NCI-H524 (cell line): Measurements from ENCODE around the gene ISM1.

Experiments
- DNase-seq, 2 experiments: peaks; one replicate each; lab custom pipeline; 2025; lab: John Stamatoyannopoulos, UW

ISM1 gene

DNA sequence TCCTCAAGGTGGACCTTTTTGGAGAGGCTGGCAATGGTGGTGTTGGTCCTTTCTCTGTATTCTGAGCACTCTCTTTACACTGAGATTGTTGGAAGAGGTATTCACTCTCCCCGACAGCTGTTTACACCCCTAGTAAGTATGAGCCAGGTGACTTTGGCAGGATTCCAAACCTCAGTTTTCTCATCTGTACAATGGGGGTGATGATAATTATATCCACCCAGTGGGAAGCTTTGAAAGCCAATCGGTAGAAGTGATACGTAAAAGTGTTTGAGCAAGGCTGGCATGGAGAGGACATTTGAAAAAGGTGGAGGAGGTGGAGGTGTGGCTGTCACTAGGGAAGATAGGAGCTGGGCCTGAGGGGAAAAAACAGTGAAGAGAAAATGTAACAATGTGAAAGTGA is 35.5 kb downstream of the ISM1 start:
- no peak for DNase-seq

DNA sequence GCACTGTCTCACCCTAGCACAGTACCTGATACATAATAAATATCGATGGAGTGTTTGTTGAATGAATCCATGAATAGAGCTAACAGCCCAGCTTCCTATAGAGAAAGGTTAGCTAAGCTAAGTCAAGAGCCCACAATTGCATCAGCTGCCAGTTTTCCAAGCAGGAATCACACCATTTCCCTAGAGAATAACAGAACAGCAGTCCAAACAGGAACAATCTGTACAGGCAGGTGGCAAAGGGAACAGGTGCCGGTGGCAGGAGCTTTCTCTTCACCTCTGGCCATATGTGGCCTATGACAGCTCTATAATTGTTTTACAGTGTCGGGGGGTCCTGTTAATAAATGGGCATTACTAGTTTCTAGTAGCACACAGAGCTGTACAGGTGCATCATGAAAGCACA is 38.8 kb downstream of the ISM1 start:
- peak; percentile 71 to 90 for DNase-seq

DNA sequence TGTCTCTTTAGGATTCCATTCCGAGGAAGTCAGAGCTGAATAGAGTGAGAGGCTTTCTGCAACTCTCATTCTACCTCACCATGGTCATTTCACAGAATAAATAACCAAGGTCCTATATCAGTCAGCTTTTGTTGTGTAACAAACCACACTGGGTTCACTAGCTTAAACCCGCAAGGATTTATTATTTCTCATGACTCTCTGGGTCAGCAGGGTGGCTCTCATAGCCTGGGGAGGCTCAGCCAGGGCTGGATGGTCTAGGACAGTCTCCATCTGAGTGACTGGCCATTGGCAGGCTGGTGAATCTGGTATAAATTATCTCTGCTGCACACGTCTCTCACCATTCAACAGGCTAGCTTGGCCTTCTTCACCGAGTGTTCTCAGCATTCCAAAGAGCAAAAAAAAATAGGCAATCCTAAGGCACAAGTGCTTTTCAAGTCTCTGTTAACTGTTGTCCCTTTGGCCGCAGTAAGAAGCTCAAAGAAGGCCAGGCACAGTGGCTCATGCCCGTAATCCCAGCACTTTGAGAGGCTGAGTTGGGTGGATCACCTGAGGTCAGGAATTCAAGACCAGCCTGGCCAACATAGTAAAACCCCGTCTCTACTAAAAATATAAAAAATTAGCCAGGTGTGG is 39.7 kb downstream of the ISM1 start:
- no peak for DNase-seq

DNA sequence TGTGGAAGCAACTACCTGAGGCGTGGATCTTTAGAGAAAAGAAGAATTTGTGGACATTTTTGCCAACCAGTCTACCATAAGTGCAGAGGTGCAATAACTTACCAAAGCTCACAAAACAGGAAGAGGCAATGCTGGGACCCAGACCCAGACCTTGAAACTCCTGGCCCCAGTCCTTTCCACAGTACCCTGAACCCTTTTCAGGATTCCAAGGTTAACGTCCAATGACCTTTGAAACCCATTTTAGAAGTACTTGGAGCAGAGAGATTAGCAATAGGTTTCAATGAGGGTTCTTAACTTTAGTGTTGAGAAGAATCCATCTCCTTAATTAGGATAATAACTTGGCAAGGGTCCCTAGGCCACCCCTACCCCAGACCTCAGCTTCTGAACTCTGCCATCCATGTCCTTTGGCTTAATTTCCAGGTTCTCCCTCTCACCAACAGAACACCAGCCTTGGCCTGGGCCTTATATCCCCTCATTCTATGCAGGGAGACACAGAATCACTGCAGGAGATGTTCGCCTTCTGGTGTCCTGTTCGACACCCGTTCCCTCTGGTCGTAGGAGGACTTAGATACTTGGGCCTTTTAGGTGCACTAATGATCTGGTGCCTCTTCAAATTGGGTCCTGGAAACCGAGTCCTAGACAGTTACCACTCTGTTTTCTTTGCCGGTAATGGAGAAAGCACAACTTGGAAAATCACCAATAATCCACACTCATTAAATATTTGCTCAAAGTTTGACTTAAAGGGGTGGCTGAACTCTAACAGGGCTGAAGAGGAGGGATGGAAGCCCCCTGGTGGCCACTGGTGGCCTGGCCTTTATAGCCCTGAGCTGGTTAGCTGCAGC is 40.6 kb downstream of the ISM1 start:
- DNase-seq, result peak; percentile 28 to 65

- no peak for DNase-seq
These were observed 41.2 kb downstream of the ISM1 start for GRCh38 chr20:13262302-13262650.

DNA sequence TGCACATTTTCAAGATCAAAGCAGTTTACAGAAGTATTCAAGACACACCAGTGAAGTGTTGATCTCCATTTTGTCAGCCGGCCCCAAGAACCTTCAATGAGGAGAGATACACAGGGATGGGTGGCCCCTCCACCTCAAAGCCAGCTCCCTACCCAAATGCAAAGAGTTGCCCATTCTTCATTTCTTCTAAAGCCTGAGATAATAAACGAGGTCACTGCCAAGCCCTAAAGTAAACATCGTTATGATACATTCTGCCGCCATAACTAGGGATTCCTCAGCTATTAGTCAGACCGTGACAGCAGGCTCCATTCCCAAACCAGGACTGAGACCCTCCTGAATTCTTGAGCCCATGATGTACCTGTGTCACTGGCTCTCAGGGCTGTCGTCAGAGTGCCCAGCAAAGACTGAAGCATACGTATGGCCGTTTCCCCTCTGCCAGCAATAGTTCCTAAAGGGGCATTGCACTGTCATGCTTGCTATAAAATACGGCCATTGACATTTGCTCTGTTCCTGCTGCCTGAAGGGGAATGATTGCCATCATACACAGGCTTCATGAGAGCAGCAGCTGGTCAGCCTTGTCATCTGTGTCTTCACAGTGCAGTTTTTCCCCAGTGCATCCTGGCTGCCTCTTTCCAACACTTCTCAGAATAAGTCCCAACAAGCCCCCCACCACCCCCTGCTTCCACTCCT is 41.7 kb downstream of the ISM1 start:
- no peak for DNase-seq

DNA sequence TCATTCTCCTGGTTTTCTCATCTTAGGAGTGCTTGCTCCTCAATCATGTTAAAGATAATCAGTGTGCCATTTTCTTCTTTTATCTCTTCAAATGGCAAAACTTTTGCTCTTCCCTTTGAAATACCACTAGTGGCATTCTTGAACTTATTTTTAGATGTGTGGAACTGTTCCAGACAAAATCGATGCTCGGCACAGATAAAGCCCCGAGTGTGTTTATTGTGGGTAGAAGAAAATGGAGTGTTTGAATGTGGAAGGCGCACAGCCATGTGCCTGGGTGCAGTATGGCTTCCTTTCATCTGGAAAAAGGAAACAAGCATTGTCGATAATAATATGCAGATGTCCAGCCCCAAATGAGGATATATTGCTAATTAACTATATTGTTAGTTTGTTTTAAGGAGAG is 42.4 kb downstream of the ISM1 start:
- DNase-seq, result no peak

- no peak for DNase-seq
These were observed 43.8 kb downstream of the ISM1 start for GRCh38 chr20:13264907-13265306.

DNA sequence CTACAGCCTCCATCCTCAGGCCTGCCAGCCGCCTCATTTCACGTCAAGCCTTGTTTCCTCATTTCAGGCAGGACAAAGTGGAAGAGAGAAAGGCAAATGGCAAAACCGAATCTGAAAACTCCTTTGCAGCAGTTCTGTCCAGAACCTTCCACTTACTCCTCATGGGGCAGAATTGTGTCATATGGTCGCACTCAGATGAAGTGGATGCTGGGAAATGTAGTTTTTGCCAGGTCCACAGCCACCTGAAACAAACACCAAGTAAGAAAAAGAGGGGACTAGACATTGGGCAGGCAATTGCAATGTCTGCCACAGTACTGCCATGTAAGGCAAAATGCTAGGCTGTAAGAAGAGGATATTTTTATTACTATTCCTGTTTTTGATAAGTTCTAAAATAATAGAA is 44.9 kb downstream of the ISM1 start:
- peak; percentile 23 to 78 for DNase-seq

DNA sequence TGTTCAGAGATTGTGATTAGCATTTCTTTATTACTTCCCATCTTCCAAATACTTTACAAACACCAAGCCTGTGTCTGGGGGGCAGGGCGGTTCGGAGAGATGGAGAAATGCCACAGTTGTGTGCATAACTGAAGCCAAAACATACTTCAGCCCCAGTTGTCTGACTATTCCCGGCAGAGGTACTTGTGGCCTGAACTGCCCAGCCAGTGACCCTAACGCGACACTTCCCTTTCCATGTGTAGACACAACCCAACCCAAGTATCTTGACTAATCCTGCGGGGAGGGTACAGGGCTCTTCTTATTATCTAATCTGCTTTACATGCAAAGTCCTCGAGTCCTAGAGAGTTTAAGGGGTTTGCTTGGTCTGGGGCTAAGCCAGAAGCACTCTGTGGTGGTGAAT is 46.2 kb downstream of the ISM1 start:
- no peak for DNase-seq

DNA sequence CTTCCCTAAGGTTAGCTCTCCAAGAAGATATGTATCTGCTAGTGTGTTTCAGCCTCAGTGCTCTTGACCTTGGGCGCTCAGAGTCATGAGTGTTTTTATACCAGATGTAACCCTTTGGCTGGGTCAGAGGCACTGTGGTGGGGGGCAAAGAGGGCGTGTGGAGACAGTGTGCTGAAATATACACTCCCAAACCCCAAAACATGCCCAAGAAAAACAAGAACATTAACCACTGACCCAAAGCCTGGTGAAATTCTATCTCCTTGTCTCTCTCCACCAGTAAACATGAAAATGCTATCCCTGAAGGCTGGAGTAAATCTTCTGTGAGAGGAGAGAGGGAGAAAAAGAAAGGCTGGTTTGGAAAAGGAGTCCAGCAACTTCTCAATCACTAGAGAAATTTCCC is 47.9 kb downstream of the ISM1 start:
- DNase-seq, result no peak

DNA sequence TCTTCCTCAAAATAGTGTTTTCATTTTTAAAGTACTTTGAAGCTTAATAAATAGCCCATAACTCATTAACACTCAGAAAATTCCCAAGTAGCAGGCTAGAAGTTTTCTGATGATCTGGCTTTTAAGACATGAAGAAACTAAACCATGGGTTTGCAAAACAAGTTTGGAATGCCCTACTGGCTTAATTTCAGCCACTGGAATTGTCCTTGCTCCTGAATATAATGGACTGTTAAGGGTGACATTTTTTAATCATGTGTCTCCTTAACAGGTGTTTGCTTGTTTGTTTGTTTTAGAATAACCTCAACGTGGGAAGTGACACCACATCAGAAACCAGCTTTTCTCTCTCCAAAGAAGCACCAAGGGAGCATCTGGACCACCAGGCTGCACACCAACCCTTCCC is 49.1 kb downstream of the ISM1 start:
- DNase-seq, result no peak

DNA sequence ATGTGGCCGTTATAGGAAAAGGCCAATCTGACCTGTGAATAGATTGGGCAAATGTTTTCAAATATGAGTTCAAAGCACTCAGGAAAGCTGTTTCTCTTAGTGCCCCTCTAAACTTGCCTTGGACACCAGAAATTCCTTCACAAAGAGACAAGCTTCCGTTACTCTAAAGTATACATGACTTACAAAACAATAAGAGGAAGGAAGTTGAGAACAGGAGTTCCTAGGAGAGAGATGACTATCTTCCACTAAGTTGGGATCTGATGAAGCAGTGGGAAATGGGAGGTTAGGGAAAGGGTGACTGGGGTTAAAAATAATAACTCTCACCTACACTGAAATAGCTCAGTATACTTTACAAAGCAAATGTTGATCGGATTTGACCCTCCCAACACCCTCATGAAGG is 50.0 kb downstream of the ISM1 start:
- no peak for DNase-seq

GRCh38 chr20:13271977-13272975 is 51.2 kb downstream of the ISM1 start:
- DNase-seq, result no peak

DNA sequence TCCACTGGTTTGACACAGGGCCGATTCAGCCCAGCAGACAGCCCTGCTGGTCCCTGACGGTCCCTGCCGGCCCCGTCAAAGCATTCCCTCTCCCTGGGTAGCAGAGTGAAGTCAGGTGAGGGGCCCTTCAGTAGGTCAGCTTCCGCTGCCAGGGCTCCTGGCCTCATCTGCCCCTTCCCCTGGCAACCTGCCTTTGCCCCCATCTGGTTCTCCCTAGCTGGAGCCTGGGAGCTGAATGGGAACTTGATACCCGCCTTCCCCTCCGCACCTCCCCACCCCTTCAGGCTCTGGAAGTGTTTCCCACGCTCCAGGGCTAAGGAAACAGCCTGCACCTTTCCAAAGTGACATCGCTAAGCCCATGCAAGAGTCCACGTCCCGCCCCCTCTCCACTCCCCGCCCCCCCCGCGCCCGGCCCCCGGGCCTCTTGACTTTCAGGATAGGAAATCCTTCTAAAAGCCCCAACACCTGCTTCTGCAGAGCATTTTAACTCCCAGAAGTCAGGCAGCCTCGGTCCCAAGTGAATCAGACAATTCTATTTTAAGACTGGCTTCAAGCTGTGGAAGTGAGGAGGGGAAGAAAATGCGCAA is 53.3 kb downstream of the ISM1 start:
- peak; percentile 98 to 99 for DNase-seq

DNA sequence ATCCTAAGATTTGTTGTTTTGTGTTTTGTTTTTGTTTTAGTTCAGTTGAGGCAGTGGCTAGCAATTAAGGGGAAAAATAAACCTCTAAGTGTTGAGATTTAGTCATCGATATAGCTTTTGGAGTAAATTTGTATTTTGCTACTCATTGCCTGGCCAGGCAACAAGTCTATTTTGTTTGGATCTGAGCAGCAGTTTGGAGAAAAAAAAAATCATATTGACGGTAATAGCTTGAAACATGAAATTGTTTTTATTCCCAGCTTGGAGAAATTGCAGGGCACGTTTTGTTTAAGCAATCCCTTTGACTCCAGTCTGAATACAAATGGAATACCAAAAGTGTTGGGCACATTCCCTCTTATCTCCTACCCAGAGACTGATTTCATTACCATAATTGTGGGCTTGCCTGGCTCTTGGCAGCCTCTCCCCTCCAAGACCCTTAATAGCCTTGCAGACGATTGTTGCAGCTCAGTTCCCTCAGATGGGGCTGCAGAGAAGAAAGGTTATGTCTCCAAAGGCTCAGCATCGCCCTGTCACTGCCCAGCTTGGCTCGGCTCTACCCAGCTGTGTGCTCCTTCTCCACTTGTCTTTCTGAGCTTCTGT is 56.0 kb downstream of the ISM1 start:
- DNase-seq, result no peak

GRCh38 chr20:13277663-13278295 is 56.7 kb downstream of the ISM1 start:
- no peak for DNase-seq

- no peak for DNase-seq
These were observed 57.9 kb downstream of the ISM1 start for GRCh38 chr20:13278812-13279570.

DNA sequence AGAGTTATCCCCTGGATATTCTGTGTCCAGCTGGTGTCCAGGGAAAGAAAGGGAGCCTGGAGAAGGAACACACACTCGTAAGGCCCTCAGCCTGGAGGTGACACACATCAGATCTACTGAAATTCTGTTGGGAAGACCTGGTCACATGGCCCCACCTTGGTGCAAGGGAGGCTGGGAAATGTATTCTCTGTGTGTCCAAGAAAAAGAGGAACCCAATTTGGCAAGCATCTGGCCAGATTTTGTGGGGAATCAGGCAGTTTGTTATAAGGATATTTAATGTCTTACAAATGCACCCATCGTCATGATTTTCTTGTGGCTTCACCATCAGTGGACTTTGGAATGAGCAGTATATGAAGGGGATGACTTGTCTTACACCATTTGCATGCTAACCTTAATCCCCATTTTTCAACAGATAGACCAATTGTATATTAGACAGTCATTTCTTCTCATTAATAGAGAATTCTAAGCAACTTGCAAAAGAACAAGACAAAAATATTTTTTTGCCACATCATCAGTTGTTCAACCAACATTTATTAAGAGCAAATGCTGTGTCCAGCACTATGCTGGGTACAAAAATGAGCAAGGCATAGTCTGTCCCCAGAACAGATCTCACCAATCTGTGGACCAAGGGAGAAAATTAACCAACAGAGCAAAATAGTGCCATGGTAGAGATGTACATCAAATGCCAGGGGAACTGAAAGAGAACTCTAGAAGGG is 59.7 kb downstream of the ISM1 start:
- no peak for DNase-seq
